Progenitor cell of endocrine pancreas (in vitro differentiated cells): Measurements from ENCODE around the gene SPATA2L. TPM values are rescaled to one million over a fixed set of nuclear protein-coding genes. Genes with fewer than 3 reads are reported as not detected.
"Not testable (repeated sequence)": the region's sequence is repeated elsewhere in the genome, so short reads cannot be mapped to it uniquely, and the experiment has no call there.

ENCODE experiments used
- DNase-seq: peaks from one replicate; pipeline ENCODE4 v3.0.0; 2021; ENCODE audit warnings: low spot score; ENCODE audit not compliant: unreplicated experiment
- H3K27ac Mint-ChIP-seq: 2 replicates; pipeline ENCODE4 v1.8.0; 2021; ENCODE audit warnings: mild to moderate bottlenecking, moderate library complexity, mixed read lengths
- H3K27me3 Mint-ChIP-seq: 2 replicates; pipeline ENCODE4 v1.8.0; 2021; ENCODE audit warnings: mixed read lengths
- H3K36me3 Mint-ChIP-seq: 2 replicates; pipeline ENCODE4 v1.8.0; 2022; ENCODE audit warnings: mixed read lengths; ENCODE audit not compliant: insufficient read depth
- H3K4me1 Mint-ChIP-seq: 2 replicates; pipeline ENCODE4 v1.8.0; 2021; ENCODE audit warnings: low read depth, mixed read lengths
- H3K4me3 Mint-ChIP-seq: 2 replicates; pipeline ENCODE4 v1.8.0; 2021; ENCODE audit warnings: low read depth, mild to moderate bottlenecking, moderate library complexity, mixed read lengths
- H3K9me3 Mint-ChIP-seq: 2 replicates; pipeline ENCODE4 v1.8.0; 2021; ENCODE audit warnings: low read depth, mixed read lengths
- CTCF ChIP-seq: fragments of 200-600 bp; sonication (generic); IDR thresholded peaks from one replicate; pipeline ENCODE4 v1.5.0; 2021; ENCODE audit warnings: antibody characterized with exemption, mild to moderate bottlenecking; ENCODE audit not compliant: unreplicated experiment
- total RNA-seq: library from RNA; stranded (reverse); gene quantifications from 2 replicates; pipeline ENCODE4 v1.2.1, GENCODE V29; 2021

SPATA2L gene
- total RNA-seq, 1 donor from 2014 or later, result 14.0 TPM

- Mint-ChIP-seq H3K36me3 (peaks cover 5% of the 10 kb centered on the region), H3K9me3 (no peaks in the 10 kb centered on the region)
Measured at GRCh38 chr16:89696670-89697128, 4.8 kb downstream of the SPATA2L start.

GRCh38 chr16:89695875-89696669 lies 5.4 kb downstream of the SPATA2L start:
- TF ChIP-seq CTCF, result no peak
- no peak for DNase-seq
- H3K4me1 Mint-ChIP-seq, result peaks cover 1% of the 10 kb centered on the region
- no peaks in the 10 kb centered on the region for H3K9me3 Mint-ChIP-seq
- no peak overlapping the region for H3K4me3 Mint-ChIP-seq
- H3K27ac Mint-ChIP-seq, result no peak overlapping the region
- H3K27me3 Mint-ChIP-seq, result no peaks in the 10 kb centered on the region
- H3K36me3 Mint-ChIP-seq, result peaks cover 5% of the 10 kb centered on the region

More at GRCh38 chr16:89696670-89697128, 4.8 kb downstream of the SPATA2L start:
- Mint-ChIP-seq H3K27me3 (no peaks in the 10 kb centered on the region), H3K27ac (no peak overlapping the region), H3K4me1 (peaks cover 1% of the 10 kb centered on the region), H3K4me3 (no peak overlapping the region)
- no peak for DNase-seq
- TF ChIP-seq CTCF, result no peak

GRCh38 chr16:89695086-89695874 lies 6.2 kb downstream of the SPATA2L start:
- Mint-ChIP-seq H3K4me1 (peaks cover 1% of the 10 kb centered on the region), H3K27me3 (no peaks in the 10 kb centered on the region), H3K9me3 (no peaks in the 10 kb centered on the region), H3K36me3 (peaks cover 5% of the 10 kb centered on the region), H3K27ac (no peak overlapping the region), H3K4me3 (no peak overlapping the region)
- TF ChIP-seq CTCF, result no peak
- no peak for DNase-seq

- DNase-seq, H3K4me3 Mint-ChIP-seq, H3K27ac Mint-ChIP-seq, H3K4me1 Mint-ChIP-seq, H3K27me3 Mint-ChIP-seq, H3K36me3 Mint-ChIP-seq, H3K9me3 Mint-ChIP-seq: not testable (repeated sequence)
Measured at GRCh38 chr16:89694784-89695085, 6.8 kb downstream of the SPATA2L start.

- Mint-ChIP-seq H3K4me3 (no peak overlapping the region), H3K27me3 (no peaks in the 10 kb centered on the region), H3K27ac (no peak overlapping the region), H3K36me3 (peaks cover 4% of the 10 kb centered on the region), H3K4me1 (no peaks in the 10 kb centered on the region), H3K9me3 (no peaks in the 10 kb centered on the region)
- no peak for DNase-seq
- TF ChIP-seq CTCF, result no peak
Measured at GRCh38 chr16:89693931-89694783, 7.3 kb downstream of the SPATA2L start.
